K562 (cell line): ENCODE measurements around the gene ALDH16A1. TPM values are rescaled to one million over a fixed set of nuclear protein-coding genes. Genes with fewer than 3 reads are reported as not detected.

Experiments used
- CBFA2T2 ChIP-seq: fragments of 450-650 bp; conservative IDR thresholded peaks from 2 replicates; pipeline ENCODE4 v1.6.1; 2017; ENCODE audit warnings: mild to moderate bottlenecking
- CREM ChIP-seq: IDR thresholded peaks from 2 replicates; pipeline ENCODE4 v1.6.1; 2014; ENCODE audit warnings: antibody characterized with exemption, low read depth
- MAFF ChIP-seq: IDR thresholded peaks from 2 replicates; pipeline ENCODE4 v1.6.1; 2012; ENCODE audit warnings: low read length, improper control_type of control experiment
- NCOA6 ChIP-seq: fragments of 450-650 bp; IDR thresholded peaks from 2 replicates; pipeline ENCODE4 v1.6.1; 2017; ENCODE audit warnings: mild to moderate bottlenecking
- PHF21A ChIP-seq: fragments of 450-650 bp; IDR thresholded peaks from 2 replicates; pipeline ENCODE4 v1.6.1; 2017; ENCODE audit warnings: low read depth, borderline replicate concordance
- YY1 ChIP-seq, 3 experiments: IDR thresholded peaks; 2 replicates each; pipeline ENCODE4 v1.6.1; 2011; ENCODE audit warnings: low read length in 2 of 3, mild to moderate bottlenecking in 2 of 3, moderate library complexity in 2 of 3, borderline replicate concordance in 1 of 3, control low read depth in 1 of 3, low read depth in 1 of 3; ENCODE audit not compliant: insufficient read depth in 3 of 3, insufficient replicate concordance in 2 of 3, control insufficient read depth in 1 of 3, insufficient read length in 1 of 3; ENCODE audit errors: extremely low read depth in 1 of 3
- ZNF408 ChIP-seq: fragments of 250-450 bp; sonication (Bioruptor Pico); IDR thresholded peaks from 2 replicates; pipeline ENCODE4 v1.4.0; 2020; ENCODE audit warnings: low read depth, mild to moderate bottlenecking, moderate library complexity
- polyA plus RNA-seq, 8 experiments: library from polyadenylated mRNA; depleted of rRNA in 4 of 8; stranded (reverse) in 5 of 8; unstranded in 3 of 8; fragments of >200 nt; fragmentation: Nextera tagmentation in 2 of 8; fragmentation: Illumina TruSeq in 1 of 8; extraction: Ambion mirVana in 2 of 8; extraction: Trizol in 1 of 8; gene quantifications; 2 replicates each; pipeline versions ENCODE4 v1.2.1 to v1.2.3, GENCODE V29; 2011 to 2014; ENCODE audit warnings: inconsistent platforms in 1 of 8, missing spikeins in 1 of 8
- total RNA-seq, 7 experiments: library from RNA; depleted of rRNA in 6 of 7; stranded (reverse); fragments of >200 nt in 6 of 7; fragmentation: Illumina TruSeq in 2 of 7; extraction: Trizol in 2 of 7; gene quantifications; 2 replicates each; pipeline versions ENCODE4 v1.2.1 to v1.2.3, GENCODE V29; 2011 to 2021; ENCODE audit warnings: low replicate concordance in 1 of 7
- TF ChIP-seq, protein P1 (sequence below): sonication (generic); formaldehyde crosslinking; IDR thresholded peaks from 2 replicates; pipeline ENCODE4 v1.8.0; 2022; ENCODE audit warnings: missing genetic modification reagents, mild to moderate bottlenecking, borderline replicate concordance
- TF ChIP-seq, protein P2 (sequence below): sonication (generic); formaldehyde crosslinking; IDR thresholded peaks from 2 replicates; pipeline ENCODE4 v1.8.0; 2023; ENCODE audit warnings: mild to moderate bottlenecking, missing genetic modification reagents
- TF ChIP-seq, protein P3 (sequence below): sonication (generic); formaldehyde crosslinking; IDR thresholded peaks from 2 replicates; pipeline ENCODE4 v1.8.1; 2023; ENCODE audit warnings: mild to moderate bottlenecking, missing genetic modification reagents
- TF ChIP-seq, protein P4 (sequence below): fragments of 450-650 bp; IDR thresholded peaks from 2 replicates; pipeline ENCODE4 v1.7.1; 2018; ENCODE audit warnings: mild to moderate bottlenecking, low read depth; ENCODE audit not compliant: partially characterized antibody
- TF ChIP-seq, protein P5 (sequence below): conservative IDR thresholded peaks from 2 replicates; pipeline ENCODE4 v1.6.1; 2011; ENCODE audit warnings: low read depth, mild to moderate bottlenecking, low read length; ENCODE audit not compliant: control insufficient read depth

Gene ALDH16A1
- total and polyA plus RNA-seq, 9 of the 15 experiments (the other 6 are each of a cell fraction or from before 2014, with no cell fraction given), result 2.2 to 52.2 (median 7.6) TPM

DNA sequence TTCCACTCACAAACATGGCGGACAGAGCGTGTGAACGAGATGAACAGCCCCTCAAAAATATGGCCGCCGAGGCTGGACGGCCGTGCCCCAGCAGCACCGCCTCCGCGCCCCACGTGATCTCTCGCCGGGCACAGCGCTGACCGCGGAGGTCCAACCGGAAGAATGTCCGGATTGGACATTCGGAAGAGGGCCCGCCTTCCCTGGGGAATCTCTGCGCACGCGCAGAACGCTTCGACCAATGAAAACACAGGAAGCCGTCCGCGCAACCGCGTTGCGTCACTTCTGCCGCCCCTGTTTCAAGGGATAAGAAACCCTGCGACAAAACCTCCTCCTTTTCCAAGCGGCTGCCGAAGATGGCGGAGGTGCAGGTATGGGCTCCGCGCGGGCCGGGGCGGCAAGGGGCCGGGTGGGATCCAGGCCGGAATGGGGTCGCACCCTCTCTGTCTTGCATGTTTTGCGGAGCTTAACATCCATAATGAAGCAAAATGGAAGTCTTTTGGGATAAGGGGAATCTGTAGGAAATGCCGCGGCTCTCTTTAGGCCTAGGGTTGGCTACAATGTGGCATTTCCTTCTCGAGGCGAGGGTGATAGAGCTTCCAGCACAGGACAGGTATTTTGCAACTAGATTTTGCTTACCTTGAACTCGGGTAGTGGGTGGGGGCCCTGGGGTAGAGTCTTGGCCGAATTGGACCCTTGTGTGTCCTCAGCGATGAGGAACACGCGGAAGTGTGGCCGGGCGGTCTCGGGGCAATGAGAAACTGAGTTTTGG is 34.4 kb downstream of the ALDH16A1 start, which contains the start of gene RPL13A (continued):
- TF ChIP-seq, protein P1, sequence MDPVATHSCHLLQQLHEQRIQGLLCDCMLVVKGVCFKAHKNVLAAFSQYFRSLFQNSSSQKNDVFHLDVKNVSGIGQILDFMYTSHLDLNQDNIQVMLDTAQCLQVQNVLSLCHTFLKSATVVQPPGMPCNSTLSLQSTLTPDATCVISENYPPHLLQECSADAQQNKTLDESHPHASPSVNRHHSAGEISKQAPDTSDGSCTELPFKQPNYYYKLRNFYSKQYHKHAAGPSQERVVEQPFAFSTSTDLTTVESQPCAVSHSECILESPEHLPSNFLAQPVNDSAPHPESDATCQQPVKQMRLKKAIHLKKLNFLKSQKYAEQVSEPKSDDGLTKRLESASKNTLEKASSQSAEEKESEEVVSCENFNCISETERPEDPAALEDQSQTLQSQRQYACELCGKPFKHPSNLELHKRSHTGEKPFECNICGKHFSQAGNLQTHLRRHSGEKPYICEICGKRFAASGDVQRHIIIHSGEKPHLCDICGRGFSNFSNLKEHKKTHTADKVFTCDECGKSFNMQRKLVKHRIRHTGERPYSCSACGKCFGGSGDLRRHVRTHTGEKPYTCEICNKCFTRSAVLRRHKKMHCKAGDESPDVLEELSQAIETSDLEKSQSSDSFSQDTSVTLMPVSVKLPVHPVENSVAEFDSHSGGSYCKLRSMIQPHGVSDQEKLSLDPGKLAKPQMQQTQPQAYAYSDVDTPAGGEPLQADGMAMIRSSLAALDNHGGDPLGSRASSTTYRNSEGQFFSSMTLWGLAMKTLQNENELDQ, result peak; percentile 30; the same call in 1 of the 2 replicates
- TF ChIP-seq ZNF408 (no peak), PHF21A (no peak), MAFF (no peak), NCOA6 (no peak), YY1 (IDR thresholded peaks at IDR 0.05; ENCODE audit: borderline replicate concordance in 1 of 3, control insufficient read depth in 1 of 3, extremely low read depth in 1 of 3, insufficient read depth in 3 of 3, insufficient read length in 1 of 3, insufficient replicate concordance in 2 of 3, low read depth in 1 of 3, low read length in 2 of 3) (peak; percentile 98 to 99 (median 99)), CREM (peak; percentile 98), CBFA2T2 (peak; percentile 84)
- TF ChIP-seq, protein P2, sequence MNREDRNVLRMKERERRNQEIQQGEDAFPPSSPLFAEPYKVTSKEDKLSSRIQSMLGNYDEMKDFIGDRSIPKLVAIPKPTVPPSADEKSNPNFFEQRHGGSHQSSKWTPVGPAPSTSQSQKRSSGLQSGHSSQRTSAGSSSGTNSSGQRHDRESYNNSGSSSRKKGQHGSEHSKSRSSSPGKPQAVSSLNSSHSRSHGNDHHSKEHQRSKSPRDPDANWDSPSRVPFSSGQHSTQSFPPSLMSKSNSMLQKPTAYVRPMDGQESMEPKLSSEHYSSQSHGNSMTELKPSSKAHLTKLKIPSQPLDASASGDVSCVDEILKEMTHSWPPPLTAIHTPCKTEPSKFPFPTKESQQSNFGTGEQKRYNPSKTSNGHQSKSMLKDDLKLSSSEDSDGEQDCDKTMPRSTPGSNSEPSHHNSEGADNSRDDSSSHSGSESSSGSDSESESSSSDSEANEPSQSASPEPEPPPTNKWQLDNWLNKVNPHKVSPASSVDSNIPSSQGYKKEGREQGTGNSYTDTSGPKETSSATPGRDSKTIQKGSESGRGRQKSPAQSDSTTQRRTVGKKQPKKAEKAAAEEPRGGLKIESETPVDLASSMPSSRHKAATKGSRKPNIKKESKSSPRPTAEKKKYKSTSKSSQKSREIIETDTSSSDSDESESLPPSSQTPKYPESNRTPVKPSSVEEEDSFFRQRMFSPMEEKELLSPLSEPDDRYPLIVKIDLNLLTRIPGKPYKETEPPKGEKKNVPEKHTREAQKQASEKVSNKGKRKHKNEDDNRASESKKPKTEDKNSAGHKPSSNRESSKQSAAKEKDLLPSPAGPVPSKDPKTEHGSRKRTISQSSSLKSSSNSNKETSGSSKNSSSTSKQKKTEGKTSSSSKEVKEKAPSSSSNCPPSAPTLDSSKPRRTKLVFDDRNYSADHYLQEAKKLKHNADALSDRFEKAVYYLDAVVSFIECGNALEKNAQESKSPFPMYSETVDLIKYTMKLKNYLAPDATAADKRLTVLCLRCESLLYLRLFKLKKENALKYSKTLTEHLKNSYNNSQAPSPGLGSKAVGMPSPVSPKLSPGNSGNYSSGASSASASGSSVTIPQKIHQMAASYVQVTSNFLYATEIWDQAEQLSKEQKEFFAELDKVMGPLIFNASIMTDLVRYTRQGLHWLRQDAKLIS (CRISPR knock-in tag), result peak; percentile 90
- TF ChIP-seq, protein P3, sequence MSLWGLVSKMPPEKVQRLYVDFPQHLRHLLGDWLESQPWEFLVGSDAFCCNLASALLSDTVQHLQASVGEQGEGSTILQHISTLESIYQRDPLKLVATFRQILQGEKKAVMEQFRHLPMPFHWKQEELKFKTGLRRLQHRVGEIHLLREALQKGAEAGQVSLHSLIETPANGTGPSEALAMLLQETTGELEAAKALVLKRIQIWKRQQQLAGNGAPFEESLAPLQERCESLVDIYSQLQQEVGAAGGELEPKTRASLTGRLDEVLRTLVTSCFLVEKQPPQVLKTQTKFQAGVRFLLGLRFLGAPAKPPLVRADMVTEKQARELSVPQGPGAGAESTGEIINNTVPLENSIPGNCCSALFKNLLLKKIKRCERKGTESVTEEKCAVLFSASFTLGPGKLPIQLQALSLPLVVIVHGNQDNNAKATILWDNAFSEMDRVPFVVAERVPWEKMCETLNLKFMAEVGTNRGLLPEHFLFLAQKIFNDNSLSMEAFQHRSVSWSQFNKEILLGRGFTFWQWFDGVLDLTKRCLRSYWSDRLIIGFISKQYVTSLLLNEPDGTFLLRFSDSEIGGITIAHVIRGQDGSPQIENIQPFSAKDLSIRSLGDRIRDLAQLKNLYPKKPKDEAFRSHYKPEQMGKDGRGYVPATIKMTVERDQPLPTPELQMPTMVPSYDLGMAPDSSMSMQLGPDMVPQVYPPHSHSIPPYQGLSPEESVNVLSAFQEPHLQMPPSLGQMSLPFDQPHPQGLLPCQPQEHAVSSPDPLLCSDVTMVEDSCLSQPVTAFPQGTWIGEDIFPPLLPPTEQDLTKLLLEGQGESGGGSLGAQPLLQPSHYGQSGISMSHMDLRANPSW (CRISPR knock-in tag), result no peak
- TF ChIP-seq, protein P4, sequence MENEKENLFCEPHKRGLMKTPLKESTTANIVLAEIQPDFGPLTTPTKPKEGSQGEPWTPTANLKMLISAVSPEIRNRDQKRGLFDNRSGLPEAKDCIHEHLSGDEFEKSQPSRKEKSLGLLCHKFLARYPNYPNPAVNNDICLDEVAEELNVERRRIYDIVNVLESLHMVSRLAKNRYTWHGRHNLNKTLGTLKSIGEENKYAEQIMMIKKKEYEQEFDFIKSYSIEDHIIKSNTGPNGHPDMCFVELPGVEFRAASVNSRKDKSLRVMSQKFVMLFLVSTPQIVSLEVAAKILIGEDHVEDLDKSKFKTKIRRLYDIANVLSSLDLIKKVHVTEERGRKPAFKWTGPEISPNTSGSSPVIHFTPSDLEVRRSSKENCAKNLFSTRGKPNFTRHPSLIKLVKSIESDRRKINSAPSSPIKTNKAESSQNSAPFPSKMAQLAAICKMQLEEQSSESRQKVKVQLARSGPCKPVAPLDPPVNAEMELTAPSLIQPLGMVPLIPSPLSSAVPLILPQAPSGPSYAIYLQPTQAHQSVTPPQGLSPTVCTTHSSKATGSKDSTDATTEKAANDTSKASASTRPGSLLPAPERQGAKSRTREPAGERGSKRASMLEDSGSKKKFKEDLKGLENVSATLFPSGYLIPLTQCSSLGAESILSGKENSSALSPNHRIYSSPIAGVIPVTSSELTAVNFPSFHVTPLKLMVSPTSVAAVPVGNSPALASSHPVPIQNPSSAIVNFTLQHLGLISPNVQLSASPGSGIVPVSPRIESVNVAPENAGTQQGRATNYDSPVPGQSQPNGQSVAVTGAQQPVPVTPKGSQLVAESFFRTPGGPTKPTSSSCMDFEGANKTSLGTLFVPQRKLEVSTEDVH, result no peak
- TF ChIP-seq, protein P5, sequence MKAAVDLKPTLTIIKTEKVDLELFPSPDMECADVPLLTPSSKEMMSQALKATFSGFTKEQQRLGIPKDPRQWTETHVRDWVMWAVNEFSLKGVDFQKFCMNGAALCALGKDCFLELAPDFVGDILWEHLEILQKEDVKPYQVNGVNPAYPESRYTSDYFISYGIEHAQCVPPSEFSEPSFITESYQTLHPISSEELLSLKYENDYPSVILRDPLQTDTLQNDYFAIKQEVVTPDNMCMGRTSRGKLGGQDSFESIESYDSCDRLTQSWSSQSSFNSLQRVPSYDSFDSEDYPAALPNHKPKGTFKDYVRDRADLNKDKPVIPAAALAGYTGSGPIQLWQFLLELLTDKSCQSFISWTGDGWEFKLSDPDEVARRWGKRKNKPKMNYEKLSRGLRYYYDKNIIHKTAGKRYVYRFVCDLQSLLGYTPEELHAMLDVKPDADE, result peak; percentile 61; the same call in 1 of the 2 replicates
